Measurements from ENCODE around the gene SCAND1. TPM values are rescaled to one million over a fixed set of nuclear protein-coding genes. Genes with fewer than 3 reads are reported as not detected.

SCAND1 gene
- total RNA-seq, 1 donor from 2014 or later = 80.2 TPM

DNA sequence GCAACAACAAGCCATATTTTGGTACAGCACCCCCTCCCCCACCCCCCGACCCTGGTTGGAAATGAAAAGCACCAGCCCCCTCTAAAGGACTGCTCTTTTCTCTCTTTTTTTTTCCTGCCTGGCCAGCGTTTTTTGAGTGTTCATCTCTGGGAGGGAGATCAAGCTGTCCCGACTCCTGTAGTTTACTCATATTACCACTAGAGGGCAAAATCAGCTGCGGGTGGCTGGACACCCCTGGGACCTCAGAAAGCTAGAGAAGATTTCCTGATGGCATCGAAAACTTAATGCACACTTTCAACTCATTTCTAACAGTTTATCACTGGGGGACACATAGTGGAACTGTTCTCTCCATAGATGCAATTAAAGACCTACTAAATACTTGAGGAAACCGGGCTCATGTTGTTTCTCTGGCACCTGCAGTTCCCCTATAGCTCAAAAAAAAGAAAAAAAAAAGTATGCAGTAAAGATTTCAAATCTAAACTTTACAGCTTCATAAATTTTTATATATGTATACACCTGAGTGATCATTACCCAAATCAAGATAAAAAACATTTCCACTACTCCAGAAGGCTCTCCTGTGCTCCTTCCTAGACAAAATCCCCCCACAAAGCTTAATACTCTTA lies 38.5 kb upstream of the SCAND1 start:
- Mint-ChIP-seq H3K36me3 (ENCODE audit: unreplicated experiment) (no peaks in the 10 kb centered on the region), H3K4me3 (ENCODE audit: unreplicated experiment) (peak overlapping the region; percentile 61), H3K9me3 (ENCODE audit: unreplicated experiment) (no peaks in the 10 kb centered on the region), H3K4me1 (ENCODE audit: unreplicated experiment) (peaks cover 10% of the 10 kb centered on the region), H3K27me3 (ENCODE audit: unreplicated experiment) (peaks cover 19% of the 10 kb centered on the region), H3K27ac (ENCODE audit: unreplicated experiment) (no peak overlapping the region)
- no peak for DNase-seq (ENCODE audit: extremely low spot score, unreplicated experiment)
- TF ChIP-seq, protein P1, sequence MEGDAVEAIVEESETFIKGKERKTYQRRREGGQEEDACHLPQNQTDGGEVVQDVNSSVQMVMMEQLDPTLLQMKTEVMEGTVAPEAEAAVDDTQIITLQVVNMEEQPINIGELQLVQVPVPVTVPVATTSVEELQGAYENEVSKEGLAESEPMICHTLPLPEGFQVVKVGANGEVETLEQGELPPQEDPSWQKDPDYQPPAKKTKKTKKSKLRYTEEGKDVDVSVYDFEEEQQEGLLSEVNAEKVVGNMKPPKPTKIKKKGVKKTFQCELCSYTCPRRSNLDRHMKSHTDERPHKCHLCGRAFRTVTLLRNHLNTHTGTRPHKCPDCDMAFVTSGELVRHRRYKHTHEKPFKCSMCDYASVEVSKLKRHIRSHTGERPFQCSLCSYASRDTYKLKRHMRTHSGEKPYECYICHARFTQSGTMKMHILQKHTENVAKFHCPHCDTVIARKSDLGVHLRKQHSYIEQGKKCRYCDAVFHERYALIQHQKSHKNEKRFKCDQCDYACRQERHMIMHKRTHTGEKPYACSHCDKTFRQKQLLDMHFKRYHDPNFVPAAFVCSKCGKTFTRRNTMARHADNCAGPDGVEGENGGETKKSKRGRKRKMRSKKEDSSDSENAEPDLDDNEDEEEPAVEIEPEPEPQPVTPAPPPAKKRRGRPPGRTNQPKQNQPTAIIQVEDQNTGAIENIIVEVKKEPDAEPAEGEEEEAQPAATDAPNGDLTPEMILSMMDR (IDR thresholded peaks at IDR 0.05) = peak; percentile 80

GRCh38 chr20:35991142-35991771 lies 37.0 kb upstream of the SCAND1 start:
- Mint-ChIP-seq H3K4me1 (ENCODE audit: unreplicated experiment) (peaks cover 10% of the 10 kb centered on the region), H3K9me3 (ENCODE audit: unreplicated experiment) (no peaks in the 10 kb centered on the region), H3K27ac (ENCODE audit: unreplicated experiment) (no peak overlapping the region), H3K4me3 (ENCODE audit: unreplicated experiment) (no peak overlapping the region), H3K36me3 (ENCODE audit: unreplicated experiment) (no peaks in the 10 kb centered on the region), H3K27me3 (ENCODE audit: unreplicated experiment) (peaks cover 24% of the 10 kb centered on the region)
- DNase-seq (ENCODE audit: extremely low spot score, unreplicated experiment) = no peak
- TF ChIP-seq, protein P1 (IDR thresholded peaks at IDR 0.05) = peak; percentile 63

GRCh38 chr20:35988910-35989463 lies 34.7 kb upstream of the SCAND1 start:
- H3K27me3 Mint-ChIP-seq (ENCODE audit: unreplicated experiment) = peaks cover 24% of the 10 kb centered on the region
- no peak overlapping the region for H3K27ac Mint-ChIP-seq (ENCODE audit: unreplicated experiment)
- no peak overlapping the region for H3K4me3 Mint-ChIP-seq (ENCODE audit: unreplicated experiment)
- no peaks in the 10 kb centered on the region for H3K9me3 Mint-ChIP-seq (ENCODE audit: unreplicated experiment)
- H3K36me3 Mint-ChIP-seq (ENCODE audit: unreplicated experiment) = no peaks in the 10 kb centered on the region
- no peak for DNase-seq (ENCODE audit: extremely low spot score, unreplicated experiment)
- peaks cover 6% of the 10 kb centered on the region for H3K4me1 Mint-ChIP-seq (ENCODE audit: unreplicated experiment)
- TF ChIP-seq, protein P1 (IDR thresholded peaks at IDR 0.05) = no peak

- no peaks in the 10 kb centered on the region for H3K9me3 Mint-ChIP-seq (ENCODE audit: unreplicated experiment)
- TF ChIP-seq, protein P1 (IDR thresholded peaks at IDR 0.05) = no peak
- no peak for DNase-seq (ENCODE audit: extremely low spot score, unreplicated experiment)
- H3K4me3 Mint-ChIP-seq (ENCODE audit: unreplicated experiment) = no peak overlapping the region
- H3K27ac Mint-ChIP-seq (ENCODE audit: unreplicated experiment) = no peak overlapping the region
- no peaks in the 10 kb centered on the region for H3K36me3 Mint-ChIP-seq (ENCODE audit: unreplicated experiment)
- peaks cover 22% of the 10 kb centered on the region for H3K27me3 Mint-ChIP-seq (ENCODE audit: unreplicated experiment)
- no peaks in the 10 kb centered on the region for H3K4me1 Mint-ChIP-seq (ENCODE audit: unreplicated experiment)
Measured at GRCh38 chr20:35985806-35986205, 31.5 kb upstream of the SCAND1 start.

GRCh38 chr20:35984382-35984781 lies 30.1 kb upstream of the SCAND1 start:
- Mint-ChIP-seq H3K27me3 (ENCODE audit: unreplicated experiment) (peaks cover 13% of the 10 kb centered on the region), H3K4me3 (ENCODE audit: unreplicated experiment) (no peak overlapping the region), H3K27ac (ENCODE audit: unreplicated experiment) (no peak overlapping the region), H3K36me3 (ENCODE audit: unreplicated experiment) (no peaks in the 10 kb centered on the region), H3K4me1 (ENCODE audit: unreplicated experiment) (peaks cover 4% of the 10 kb centered on the region), H3K9me3 (ENCODE audit: unreplicated experiment) (no peaks in the 10 kb centered on the region)
- DNase-seq (ENCODE audit: extremely low spot score, unreplicated experiment) = no peak
- TF ChIP-seq, protein P1 (IDR thresholded peaks at IDR 0.05) = no peak
